HepG2 (cell line): Measurements from ENCODE around the gene DAB2IP. TPM values are rescaled to one million over a fixed set of nuclear protein-coding genes. Genes with fewer than 3 reads are reported as not detected.

Experiments used
- FOXO1 ChIP-seq: sonication (generic); formaldehyde crosslinking; IDR thresholded peaks from 2 replicates; pipeline ENCODE4 v1.4.0; 2020; ENCODE audit warnings: missing genetic modification reagents
- FOXO4 ChIP-seq: sonication (generic); formaldehyde crosslinking; conservative IDR thresholded peaks from 2 replicates; pipeline ENCODE4 v1.8.1; 2023; ENCODE audit warnings: missing genetic modification reagents
- FOXP4 ChIP-seq: sonication (generic); formaldehyde crosslinking; IDR thresholded peaks from 2 replicates; pipeline ENCODE4 v1.4.0; 2020; ENCODE audit warnings: missing genetic modification reagents
- GATA4 ChIP-seq: sonication (generic); IDR thresholded peaks from 2 replicates; pipeline ENCODE4 v1.6.1; 2016; ENCODE audit warnings: antibody characterized with exemption, low read depth, borderline replicate concordance
- HDAC2 ChIP-seq: sonication (generic); formaldehyde crosslinking; IDR thresholded peaks from 2 replicates; pipeline ENCODE4 v1.4.0; 2020; ENCODE audit warnings: missing genetic modification reagents
- HNRNPUL1 ChIP-seq: fragments of 200-400 bp; formaldehyde crosslinking; IDR thresholded peaks from 2 replicates; pipeline ENCODE4 v1.6.1; 2017; ENCODE audit warnings: low read depth, mild to moderate bottlenecking, low read length, moderate library complexity
- HOMEZ ChIP-seq: IDR thresholded peaks from 2 replicates; pipeline ENCODE4 v1.6.1; 2016; ENCODE audit warnings: low read depth
- KDM2A ChIP-seq: sonication (generic); formaldehyde crosslinking; IDR thresholded peaks from 2 replicates; pipeline ENCODE4 v1.4.0; 2020; ENCODE audit warnings: low read depth, missing genetic modification reagents, borderline replicate concordance
- KMT2B ChIP-seq: IDR thresholded peaks from 2 replicates; pipeline ENCODE4 v1.6.1; 2016; ENCODE audit warnings: missing genetic modification reagents, missing compliant biosample characterization
- MAFF ChIP-seq: IDR thresholded peaks from 2 replicates; pipeline ENCODE4 v1.6.1; 2011; ENCODE audit warnings: low read depth, low read length, improper control_type of control experiment
- RXRA ChIP-seq: sonication (generic); formaldehyde crosslinking; IDR thresholded peaks from 2 replicates; pipeline ENCODE4 v1.5.1; 2020; ENCODE audit warnings: missing genetic modification reagents
- RXRB ChIP-seq: IDR thresholded peaks from 2 replicates; pipeline ENCODE4 v1.6.1; 2016; ENCODE audit warnings: borderline replicate concordance, missing genetic modification reagents, missing compliant biosample characterization
- SMARCE1 ChIP-seq: fragments of 450-650 bp; IDR thresholded peaks from 2 replicates; pipeline ENCODE4 v1.6.1; 2017; ENCODE audit warnings: borderline replicate concordance
- SP4 ChIP-seq: sonication (generic); formaldehyde crosslinking; IDR thresholded peaks from 2 replicates; pipeline ENCODE4 v1.8.1; 2023; ENCODE audit warnings: mild to moderate bottlenecking, missing genetic modification reagents
- TBX2 ChIP-seq: sonication (generic); formaldehyde crosslinking; IDR thresholded peaks from 2 replicates; pipeline ENCODE4 v1.5.0; 2020; ENCODE audit warnings: missing genetic modification reagents, mild to moderate bottlenecking, borderline replicate concordance
- TBX3 ChIP-seq: fragments of 450-650 bp; IDR thresholded peaks from 2 replicates; pipeline ENCODE4 v1.6.1; 2017; ENCODE audit warnings: antibody characterized with exemption, mild to moderate bottlenecking, inconsistent platforms, borderline replicate concordance
- THAP7 ChIP-seq: sonication (generic); formaldehyde crosslinking; IDR thresholded peaks from 2 replicates; pipeline ENCODE4 v1.8.1; 2023; ENCODE audit warnings: mild to moderate bottlenecking, missing genetic modification reagents
- ZNF263 ChIP-seq: sonication (generic); formaldehyde crosslinking; IDR thresholded peaks from 2 replicates; pipeline ENCODE4 v1.4.0; 2020; ENCODE audit warnings: missing genetic modification reagents
- ZNF281 ChIP-seq: sonication (generic); formaldehyde crosslinking; IDR thresholded peaks from 2 replicates; pipeline ENCODE4 v1.4.0; 2020; ENCODE audit warnings: missing genetic modification reagents, borderline replicate concordance
- ZNF296 ChIP-seq: sonication (generic); formaldehyde crosslinking; conservative IDR thresholded peaks from 2 replicates; pipeline ENCODE4 v1.5.0; 2020; ENCODE audit warnings: mild to moderate bottlenecking, missing genetic modification reagents
- ZNF383 ChIP-seq: sonication (generic); formaldehyde crosslinking; IDR thresholded peaks from 2 replicates; pipeline ENCODE4 v1.4.0; 2020; ENCODE audit warnings: missing genetic modification reagents, mild to moderate bottlenecking, borderline replicate concordance
- ZNF431 ChIP-seq: sonication (generic); formaldehyde crosslinking; IDR thresholded peaks from 2 replicates; pipeline ENCODE4 v1.9.0; 2022; ENCODE audit warnings: missing genetic modification reagents, low read depth, mild to moderate bottlenecking, borderline replicate concordance
- polyA plus RNA-seq, 8 experiments: library from polyadenylated mRNA; depleted of rRNA in 3 of 8; stranded (reverse) in 7 of 8; unstranded in 1 of 8; fragments of >200 nt; fragmentation: Illumina TruSeq in 4 of 8; extraction: Trizol in 4 of 8; gene quantifications; 2 replicates each; pipeline versions ENCODE4 v1.2.1 to v1.2.3, GENCODE V29; 2011 to 2016; ENCODE audit warnings: low read depth in 4 of 8, missing spikeins in 1 of 8, mixed read lengths in 1 of 8; ENCODE audit not compliant: insufficient read depth in 1 of 8
- total RNA-seq, 5 experiments: library from RNA; depleted of rRNA; stranded (reverse); fragments of >200 nt; fragmentation: Illumina TruSeq; extraction: Trizol; gene quantifications; 2 replicates each; pipeline ENCODE4 v1.2.3, GENCODE V29; 2016; ENCODE audit warnings: low read depth in 1 of 5

The DAB2IP gene
- total and polyA plus RNA-seq, 2 of the 13 experiments (the other 11 are each of a cell fraction or from before 2014, with no cell fraction given), result 25.3 to 37.9 TPM

- TF ChIP-seq ZNF281 (CRISPR knock-in tag) (peak; percentile 41; the same call in 1 of the 2 replicates), SMARCE1 (no peak), FOXO4 (no peak), ZNF431 (CRISPR knock-in tag) (no peak), THAP7 (CRISPR knock-in tag) (no peak), TBX2 (CRISPR knock-in tag) (peak; percentile 27; the same call in 1 of the 2 replicates), HNRNPUL1 (no peak), FOXO1 (CRISPR knock-in tag) (no peak), ZNF383 (no peak), ZNF296 (CRISPR knock-in tag) (no peak), RXRA (CRISPR knock-in tag) (no peak; the same call in 1 of the 2 replicates), MAFF (no peak), TBX3 (no peak), KDM2A (CRISPR knock-in tag) (no peak), FOXP4 (CRISPR knock-in tag) (peak; percentile 45; the same call in 1 of the 2 replicates), SP4 (CRISPR knock-in tag) (no peak), RXRB (CRISPR knock-in tag) (peak; percentile 34; the same call in 1 of the 2 replicates), KMT2B (CRISPR knock-in tag) (no peak), HDAC2 (CRISPR knock-in tag) (0 out of 2 replicates have a peak, but pooled peaks have one; percentile 12), HOMEZ (CRISPR knock-in tag) (no peak), GATA4 (no peak), ZNF263 (CRISPR knock-in tag) (peak; percentile 85)
These were observed 38.9 kb upstream of the DAB2IP start (continued) for GRCh38 chr9:121612511-121612998.
